Body of pancreas (tissue), 4 donors: ENCODE results near the gene CTRL. TPM values are rescaled to one million over a fixed set of nuclear protein-coding genes. Genes with fewer than 3 reads are reported as not detected.

Source experiments
- ATAC-seq: fragments of 150-250 bp; one replicate; pipeline ENCODE4 v1.9.1; 2016
- DNase-seq, 4 donors: peaks; one replicate each; pipeline ENCODE4 v3.0.0-alpha.2; 2019
- H3K27ac ChIP-seq, 4 donors: fragments of 200-600 bp; sonication (generic); 1 replicate in 3 of 4; 2 replicates in 1 of 4; pipeline versions ENCODE4 v1.5.1 to v1.6.1; 2016 to 2019; ENCODE audit warnings: mild to moderate bottlenecking in 1 of 4, mixed read lengths in 1 of 4, moderate library complexity in 1 of 4
- H3K27me3 ChIP-seq, 2 donors: fragments of 200-600 bp; sonication (generic); one replicate each; pipeline ENCODE4 v1.6.0; 2016; ENCODE audit warnings: mild to moderate bottlenecking in 1 of 2
- H3K36me3 ChIP-seq, 2 donors: fragments of 200-600 bp; sonication (generic); replicated peaks in 1 of 2; 2 replicates each; pipeline ENCODE4 v1.5.1; 2016; ENCODE audit warnings: low read depth in 2 of 2; ENCODE audit not compliant: insufficient read depth in 1 of 2
- H3K4me1 ChIP-seq: fragments of 200-600 bp; sonication (generic); one replicate; pipeline ENCODE4 v1.6.0; 2016
- H3K4me3 ChIP-seq, 2 donors: fragments of 200-600 bp; sonication (generic); 1 replicate in 1 of 2; 2 replicates in 1 of 2; pipeline ENCODE4 v1.5.1; 2016 to 2019
- H3K9me3 ChIP-seq, 3 donors: fragments of 200-600 bp; sonication (generic); 1 replicate in 2 of 3; 2 replicates in 1 of 3; pipeline ENCODE4 v1.5.1; 2016
- CTCF ChIP-seq, 7 experiments: fragments of 450-650 bp in 4 of 7; fragments of 200-600 bp in 3 of 7; sonication (generic) in 3 of 7; IDR thresholded peaks; one replicate each; pipeline ENCODE4 v1.5.1; 2016 to 2019; ENCODE audit warnings: antibody characterized with exemption in 7 of 7
- POLR2A ChIP-seq, 3 donors: fragments of 450-650 bp; IDR thresholded peaks; one replicate each; pipeline ENCODE4 v1.6.1; 2016; ENCODE audit warnings: antibody characterized with exemption in 3 of 3, mild to moderate bottlenecking in 2 of 3
- WGBS, 2 donors: methylation state at CpG; one replicate each; pipeline ENCODE4 v1.1.5; 2017; 5-methylcytosine and 5-hydroxymethylcytosine counted together
- intact Hi-C: fragments of 100-400 bp; cut with DNase I; formaldehyde crosslinking; loops from one replicate; pipeline ENCODE4 v1.15.1; 2023
- total RNA-seq, 2 donors: library from RNA; depleted of rRNA; stranded (reverse); fragments of >200 nt; gene quantifications; one replicate each; pipeline ENCODE4 v1.1.0, GENCODE V29; 2016

The CTRL gene
- total RNA-seq, 2 donors from 2014 or later: 286 to 1,726 TPM

GRCh38 chr16:67914758-67915495 lies 16.7 kb downstream of the CTRL start:
- 59 to 66% methylated on average over 6 to 7 of the region's 7 CpGs for WGBS, 2 donors
- ATAC-seq (no peak), DNase-seq (no peak)
- no peaks in the 10 kb centered on the region for H3K27me3 ChIP-seq
- H3K9me3 ChIP-seq: no peaks in the 10 kb centered on the region
- no peak overlapping the region for H3K27ac ChIP-seq
- intact Hi-C loops: no loop called here
- no peak for TF ChIP-seq CTCF (IDR thresholded peaks at IDR 0.05)
- TF ChIP-seq POLR2A (IDR thresholded peaks at IDR 0.05): no peak
- no peak overlapping the region for H3K4me3 ChIP-seq
- H3K36me3 ChIP-seq: peaks cover 0 to 2% of the 10 kb centered on the region in 2 donors
- H3K4me1 ChIP-seq: peaks cover 27% of the 10 kb centered on the region

- ATAC-seq (no peak), DNase-seq (no peak)
- no peaks in the 10 kb centered on the region for H3K27me3 ChIP-seq
- H3K4me1 ChIP-seq: peaks cover 1% of the 10 kb centered on the region
- 75 to 89% methylated on average over 2 of the region's 2 CpGs for WGBS, 2 donors
- H3K9me3 ChIP-seq: no peaks in the 10 kb centered on the region
- H3K4me3 ChIP-seq: no peak overlapping the region
- peaks cover 0 to 13% of the 10 kb centered on the region in 2 donors for H3K36me3 ChIP-seq
- TF ChIP-seq CTCF (IDR thresholded peaks at IDR 0.05): no peak
- intact Hi-C loops: no loop called here
- no peak overlapping the region for H3K27ac ChIP-seq
Measured at GRCh38 chr16:67910158-67910557, 21.5 kb downstream of the CTRL start.

- WGBS, 2 donors: 92 to 97% methylated on average over 26 to 35 of the region's 36 CpGs
- H3K27ac ChIP-seq: no peak overlapping the region
- DNase-seq: no peak
- H3K4me1 ChIP-seq: no peaks in the 10 kb centered on the region
- H3K9me3 ChIP-seq: no peaks in the 10 kb centered on the region
- TF ChIP-seq CTCF (IDR thresholded peaks at IDR 0.05) (no peak), POLR2A (IDR thresholded peaks at IDR 0.05) (no peak)
- peaks cover 0 to 13% of the 10 kb centered on the region in 2 donors for H3K36me3 ChIP-seq
- intact Hi-C loops: no loop called here
- H3K4me3 ChIP-seq: no peak overlapping the region
- H3K27me3 ChIP-seq: no peaks in the 10 kb centered on the region
- no peak for ATAC-seq
Measured at GRCh38 chr16:67909056-67909742, 22.5 kb downstream of the CTRL start.

GRCh38 chr16:67907397-67908180 lies 24.1 kb downstream of the CTRL start:
- ATAC-seq: no peak
- no peak overlapping the region for H3K27ac ChIP-seq

More at GRCh38 chr16:67907397-67908180, 24.1 kb downstream of the CTRL start:
- intact Hi-C loops: no loop called here
- no peaks in the 10 kb centered on the region for H3K9me3 ChIP-seq
- no peaks in the 10 kb centered on the region for H3K4me1 ChIP-seq
- H3K27me3 ChIP-seq: no peaks in the 10 kb centered on the region
- TF ChIP-seq POLR2A (IDR thresholded peaks at IDR 0.05) (no peak), CTCF (IDR thresholded peaks at IDR 0.05) (no peak)
- H3K4me3 ChIP-seq: no peak overlapping the region
- DNase-seq: no peak
- WGBS, 2 donors: 86 to 91% methylated on average over 11 of the region's 11 CpGs
- peaks cover 0 to 13% of the 10 kb centered on the region in 2 donors for H3K36me3 ChIP-seq
